GM21390 (cell line): Measurements from ENCODE around the gene PCNT.

ENCODE experiments used
- ATAC-seq: cut with Tn5 transposase; IDR thresholded peaks from one replicate; pipeline ENCODE4 v1.9.1; 2021; ENCODE audit not compliant: unreplicated experiment

The PCNT gene

DNA sequence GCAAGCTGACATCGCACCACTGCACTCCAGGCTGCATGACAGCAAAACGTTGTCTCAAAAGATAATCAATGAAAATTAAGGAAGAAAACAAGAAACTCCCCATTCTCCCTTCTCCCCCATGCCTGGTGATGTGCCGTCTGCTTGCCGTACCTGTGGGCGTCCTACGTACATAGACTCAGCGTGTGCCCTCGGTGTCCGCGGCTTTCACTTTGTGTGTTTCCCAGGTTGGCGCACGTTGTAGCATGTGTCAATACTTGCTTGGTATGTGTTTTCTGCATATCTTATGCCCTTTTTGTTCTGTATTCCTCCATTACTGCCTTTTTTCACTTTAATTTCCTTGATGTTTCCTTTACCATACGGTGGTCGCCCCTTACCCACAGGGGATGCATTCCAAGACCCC, 53.8 kb downstream of the PCNT start:
- ATAC-seq: no peak

DNA sequence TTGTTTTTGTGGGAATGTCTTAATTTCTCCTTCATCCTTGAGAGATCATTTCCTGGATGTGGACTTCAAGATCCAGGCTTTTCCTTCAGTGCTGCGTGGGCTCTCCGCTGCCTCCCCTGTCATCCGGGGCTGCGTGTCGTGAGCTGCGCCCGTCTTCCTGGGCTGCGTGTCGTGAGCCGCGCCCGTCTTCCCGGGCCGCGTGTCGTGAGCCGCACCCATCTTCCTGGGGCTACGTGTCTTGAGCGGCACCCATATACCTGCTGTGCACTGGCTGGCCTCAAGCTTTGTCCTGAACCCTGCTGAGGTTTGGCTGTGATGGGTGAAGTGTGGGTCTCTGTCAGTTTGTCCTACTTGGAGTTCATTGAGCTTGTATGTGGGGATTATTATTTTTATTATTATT, 55.1 kb downstream of the PCNT start:
- ATAC-seq: no peak

DNA sequence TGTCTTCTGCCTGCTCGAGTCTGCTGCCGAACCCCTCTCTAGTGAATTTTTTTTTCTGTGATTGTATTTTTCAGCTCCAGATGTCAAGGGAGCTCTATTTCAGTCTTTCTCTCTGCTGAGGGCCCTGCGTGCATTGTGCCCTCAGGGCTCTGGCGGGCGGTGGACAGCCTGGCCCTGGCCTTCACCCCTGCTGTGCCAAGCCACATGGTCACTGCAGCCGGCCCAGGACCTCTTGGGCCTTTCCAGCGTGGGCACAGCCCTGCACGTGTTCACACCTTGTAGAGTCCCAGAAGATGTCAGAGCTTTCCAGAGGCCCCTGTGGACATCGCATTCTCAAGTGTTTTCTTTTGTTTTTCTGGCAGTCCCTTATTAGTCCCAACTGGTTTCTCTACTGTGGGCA, 55.7 kb downstream of the PCNT start:
- no peak for ATAC-seq

DNA sequence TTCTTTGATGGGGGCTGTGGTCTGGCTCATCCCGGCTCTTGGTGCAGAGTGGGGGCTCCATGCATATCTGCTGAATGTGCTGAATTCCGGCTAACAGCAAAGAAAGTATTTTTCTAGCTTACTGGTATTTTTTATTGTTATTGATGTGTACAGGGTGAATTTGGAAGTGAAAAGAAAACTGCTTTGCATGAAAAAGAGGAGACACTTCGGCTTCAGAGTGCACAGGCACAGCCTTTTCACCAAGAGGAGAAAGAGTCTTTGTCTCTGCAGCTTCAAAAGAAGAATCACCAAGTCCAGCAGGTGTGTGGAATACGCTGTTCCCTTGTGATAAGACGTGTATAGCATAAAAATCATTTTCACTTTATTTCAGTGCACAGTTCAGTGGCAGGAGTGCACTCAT, 57.6 kb downstream of the PCNT start:
- ATAC-seq: no peak

DNA sequence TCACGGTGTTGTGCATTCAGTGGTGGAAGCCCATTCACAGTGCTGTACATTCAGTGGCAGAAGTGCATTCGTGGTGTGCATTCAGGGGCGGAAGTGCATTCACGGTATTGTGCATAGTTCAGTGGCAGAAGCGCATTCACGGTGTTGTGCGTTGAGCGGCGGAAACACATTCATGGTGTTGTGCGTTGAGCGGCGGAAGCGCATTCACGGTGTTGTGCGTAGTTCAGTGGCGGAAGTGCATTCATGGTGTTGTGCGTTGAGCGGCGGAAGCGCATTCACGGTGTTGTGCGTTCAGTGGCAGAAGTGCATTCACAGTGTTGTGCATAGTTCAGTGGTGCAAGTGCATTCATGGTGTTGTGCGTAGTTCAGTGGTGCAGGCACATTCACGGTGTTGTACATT, 60.6 kb downstream of the PCNT start:
- ATAC-seq: no peak

DNA sequence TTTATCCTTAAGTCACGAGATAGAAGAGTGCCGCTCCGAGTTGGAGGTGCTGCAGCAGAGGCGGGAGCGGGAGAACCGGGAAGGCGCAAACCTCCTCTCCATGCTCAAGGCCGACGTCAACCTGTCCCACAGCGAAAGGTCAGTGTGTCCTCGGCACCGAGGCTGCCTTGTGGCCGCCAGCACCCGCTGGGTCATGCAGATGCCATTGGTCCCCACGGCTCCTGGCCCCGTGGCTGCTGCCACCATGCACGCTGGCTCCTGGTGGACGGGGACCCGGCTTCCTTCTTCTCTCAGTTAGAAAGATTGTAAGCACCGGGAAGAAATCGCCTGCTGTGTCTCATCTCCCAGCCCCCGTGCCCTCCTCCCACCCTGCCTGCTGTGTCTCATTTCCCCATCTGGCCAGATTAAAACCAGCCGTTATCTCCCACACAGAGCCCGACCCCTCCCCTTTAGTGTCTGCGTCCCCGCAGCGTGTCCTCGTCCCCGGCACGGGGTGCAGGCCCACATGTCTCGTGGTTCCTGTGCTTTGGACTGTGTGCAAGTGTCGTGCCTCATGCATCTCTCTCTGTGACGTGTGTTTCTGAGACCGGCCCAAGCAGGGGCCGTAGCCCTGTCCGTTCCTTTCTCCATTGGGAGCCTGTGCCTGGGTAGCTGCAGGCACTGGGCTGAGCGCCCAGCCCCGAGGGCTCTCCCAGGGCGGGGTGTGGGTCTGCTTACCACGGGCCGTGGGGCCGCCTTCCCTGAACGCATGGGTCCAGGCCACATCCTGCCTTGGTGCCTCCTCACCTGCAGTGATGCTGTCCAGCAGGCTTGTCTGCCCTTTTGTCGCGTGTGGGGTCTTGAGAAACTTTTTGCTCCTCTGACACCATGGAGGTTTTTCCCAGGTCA, 62.1 kb downstream of the PCNT start:
- ATAC-seq: no peak

DNA sequence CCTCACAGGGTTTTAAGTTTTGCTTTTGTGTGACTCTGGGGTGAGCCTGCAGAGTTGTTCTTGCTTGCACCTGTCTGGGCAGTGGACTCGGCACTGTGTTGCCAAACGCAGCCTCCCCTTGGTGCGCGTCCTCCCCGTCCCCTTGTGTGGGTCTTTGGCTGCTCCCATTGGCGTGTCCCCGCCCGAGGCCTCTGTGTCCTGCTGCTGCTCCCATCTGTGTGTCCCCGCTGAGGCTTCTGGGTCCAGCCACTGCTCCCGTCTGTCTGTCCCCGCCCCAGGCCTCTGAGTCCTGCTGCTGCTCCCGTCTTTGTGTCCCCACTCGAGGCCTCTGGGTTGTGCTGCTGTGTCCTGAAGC, 62.8 kb downstream of the PCNT start:
- no peak for ATAC-seq

DNA sequence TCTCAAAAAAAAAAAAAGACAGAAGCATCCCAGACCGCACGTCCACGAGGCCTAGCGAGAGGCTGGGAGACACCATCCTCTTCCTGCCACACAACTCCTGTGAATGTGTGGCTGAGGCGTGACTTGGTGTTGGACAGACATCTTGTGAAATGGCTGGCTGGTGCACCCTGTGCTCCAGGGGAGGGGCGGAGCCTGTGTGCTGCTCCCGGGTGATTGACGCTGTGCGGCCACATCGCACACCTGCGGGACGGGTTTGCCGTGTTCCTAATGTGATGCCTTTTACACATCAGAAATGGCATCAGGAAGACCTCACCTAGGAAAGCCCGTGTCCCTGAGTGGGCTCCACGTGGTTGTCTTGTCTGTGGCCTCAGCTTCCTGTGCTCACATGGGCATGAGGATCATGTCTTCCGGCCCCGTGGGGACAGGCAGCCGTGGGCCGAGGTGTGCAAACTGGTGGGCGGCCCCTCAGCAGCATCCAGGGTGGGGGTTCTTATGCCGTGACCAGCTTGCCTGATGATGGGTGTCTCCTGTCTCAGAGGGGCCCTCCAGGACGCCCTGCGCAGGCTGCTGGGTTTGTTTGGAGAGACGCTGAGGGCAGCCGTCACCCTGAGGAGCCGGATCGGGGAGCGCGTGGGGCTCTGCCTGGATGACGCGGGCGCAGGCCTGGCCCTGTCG, 64.4 kb downstream of the PCNT start:
- ATAC-seq: no peak

DNA sequence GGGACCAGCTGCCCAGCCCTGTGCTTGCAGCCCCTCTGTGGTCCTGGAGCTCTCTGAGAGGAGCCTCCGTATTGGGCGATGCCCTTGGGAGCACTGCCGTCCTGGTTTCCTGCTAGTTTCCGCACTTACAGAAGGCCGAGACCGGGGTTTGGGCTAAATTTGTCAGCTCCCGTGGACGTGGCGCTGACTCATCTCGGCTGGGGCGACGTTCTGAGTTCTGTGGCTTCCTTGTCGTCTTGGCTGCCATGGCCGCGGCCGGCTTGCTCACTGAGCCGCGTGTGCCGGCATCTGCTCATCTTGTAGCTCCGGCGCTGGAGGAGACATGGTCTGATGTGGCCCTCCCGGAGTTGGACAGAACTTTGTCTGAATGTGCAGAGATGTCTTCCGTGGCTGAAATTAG, 64.9 kb downstream of the PCNT start:
- no peak for ATAC-seq

DNA sequence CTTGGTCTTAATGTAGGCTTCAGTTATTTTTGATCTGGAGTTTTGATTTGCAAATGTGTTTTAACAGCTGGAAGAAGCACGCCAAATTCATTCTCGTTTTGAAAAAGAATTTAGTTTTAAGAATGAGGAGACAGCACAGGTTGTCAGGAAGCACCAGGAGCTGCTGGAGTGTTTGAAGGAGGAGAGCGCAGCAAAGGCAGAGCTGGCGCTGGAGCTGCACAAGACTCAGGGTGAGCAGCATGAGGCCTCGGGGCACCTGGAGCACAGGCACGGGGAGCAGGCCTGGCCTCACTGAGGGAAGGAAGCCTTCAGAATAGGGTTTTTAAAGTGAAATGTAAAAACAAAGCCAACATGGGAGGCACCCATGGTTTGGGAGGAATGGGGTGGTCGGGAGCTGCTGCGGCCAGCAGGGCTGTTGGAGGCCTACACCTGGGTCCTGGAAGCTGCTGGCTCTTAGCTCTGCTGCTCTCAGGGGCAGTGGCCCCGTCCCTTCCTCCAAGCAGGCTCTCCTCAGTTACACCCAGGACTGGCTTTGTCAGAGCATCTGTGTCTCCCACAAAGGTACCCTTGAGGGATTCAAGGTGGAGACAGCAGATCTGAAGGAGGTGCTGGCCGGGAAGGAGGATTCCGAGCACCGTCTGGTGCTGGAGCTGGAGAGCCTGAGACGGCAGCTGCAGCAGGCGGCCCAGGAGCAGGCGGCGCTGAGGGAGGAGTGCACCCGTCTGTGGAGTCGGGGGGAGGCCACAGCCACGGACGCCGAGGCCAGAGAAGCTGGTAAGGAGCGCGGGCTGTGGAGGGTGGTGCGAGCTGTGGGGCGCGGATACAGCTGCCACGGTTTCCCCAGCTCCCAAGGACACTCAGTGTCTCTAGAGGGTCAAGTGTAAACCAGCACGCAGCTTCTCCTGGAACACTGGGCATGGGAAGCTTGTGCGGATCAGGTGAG, 66.9 kb downstream of the PCNT start:
- ATAC-seq: no peak

DNA sequence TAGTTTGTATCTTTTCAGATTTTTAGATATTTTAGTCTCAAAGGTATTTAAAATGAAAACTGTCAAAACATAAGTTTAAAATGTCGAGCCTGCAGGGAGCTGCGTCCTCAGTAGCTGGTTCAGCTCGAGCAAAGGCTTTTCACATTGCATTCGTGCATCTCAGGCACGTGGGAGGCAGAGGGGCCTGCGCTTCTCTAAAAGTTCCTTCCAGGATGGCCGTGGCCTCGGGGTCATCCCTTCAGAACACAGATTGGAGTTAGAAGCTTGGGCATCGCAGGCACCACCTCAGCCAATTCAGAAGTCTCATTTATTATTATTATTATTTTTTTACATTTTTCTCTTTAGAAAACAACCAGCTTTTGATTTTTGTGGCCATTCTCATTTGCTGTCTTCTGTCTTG, 67.8 kb downstream of the PCNT start:
- no peak for ATAC-seq

DNA sequence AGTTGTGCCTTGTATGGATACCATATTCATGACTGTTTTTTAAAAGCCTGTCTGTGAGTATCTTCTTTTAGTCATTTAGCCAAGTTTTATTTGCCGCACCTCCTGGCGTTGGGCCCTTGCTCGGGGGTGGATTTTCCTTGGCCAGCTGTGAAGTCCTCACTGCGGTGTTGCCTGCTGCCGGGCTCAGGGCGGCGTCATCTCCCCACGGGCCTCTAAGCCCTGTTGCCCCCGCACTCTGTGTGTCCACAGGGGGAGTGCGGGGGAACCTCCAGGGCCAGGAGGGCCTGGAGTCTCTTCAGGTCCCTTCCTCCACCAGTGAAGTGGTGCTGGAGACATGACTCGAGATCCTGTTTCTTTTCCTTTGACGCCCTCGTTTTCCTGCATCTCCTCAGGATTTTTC, 69.0 kb downstream of the PCNT start:
- ATAC-seq: no peak

DNA sequence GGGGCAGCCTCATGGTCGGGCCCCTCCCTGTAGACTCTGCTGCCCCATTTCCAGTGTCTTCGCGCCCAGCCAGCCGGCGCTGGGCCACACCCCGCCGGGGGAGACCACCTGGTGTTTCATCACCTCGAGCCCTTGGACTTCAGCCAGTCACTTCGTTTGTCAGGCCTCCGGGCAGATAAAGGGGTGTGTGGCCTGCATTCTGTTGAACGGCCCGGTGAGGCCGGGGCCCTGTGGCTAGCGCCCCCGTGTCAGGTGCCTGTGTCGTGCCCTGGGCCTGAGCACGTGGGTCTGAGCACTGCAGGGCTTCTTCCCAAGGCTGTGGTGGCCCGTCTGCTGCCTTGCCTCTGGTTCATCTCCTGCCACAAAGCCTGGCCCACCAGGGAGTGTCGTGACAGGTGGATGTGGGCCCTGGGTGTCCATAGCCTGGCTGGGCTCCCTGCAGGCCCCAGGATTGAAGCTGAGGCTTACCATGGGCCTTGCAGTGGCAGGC, 69.5 kb downstream of the PCNT start:
- no peak for ATAC-seq

DNA sequence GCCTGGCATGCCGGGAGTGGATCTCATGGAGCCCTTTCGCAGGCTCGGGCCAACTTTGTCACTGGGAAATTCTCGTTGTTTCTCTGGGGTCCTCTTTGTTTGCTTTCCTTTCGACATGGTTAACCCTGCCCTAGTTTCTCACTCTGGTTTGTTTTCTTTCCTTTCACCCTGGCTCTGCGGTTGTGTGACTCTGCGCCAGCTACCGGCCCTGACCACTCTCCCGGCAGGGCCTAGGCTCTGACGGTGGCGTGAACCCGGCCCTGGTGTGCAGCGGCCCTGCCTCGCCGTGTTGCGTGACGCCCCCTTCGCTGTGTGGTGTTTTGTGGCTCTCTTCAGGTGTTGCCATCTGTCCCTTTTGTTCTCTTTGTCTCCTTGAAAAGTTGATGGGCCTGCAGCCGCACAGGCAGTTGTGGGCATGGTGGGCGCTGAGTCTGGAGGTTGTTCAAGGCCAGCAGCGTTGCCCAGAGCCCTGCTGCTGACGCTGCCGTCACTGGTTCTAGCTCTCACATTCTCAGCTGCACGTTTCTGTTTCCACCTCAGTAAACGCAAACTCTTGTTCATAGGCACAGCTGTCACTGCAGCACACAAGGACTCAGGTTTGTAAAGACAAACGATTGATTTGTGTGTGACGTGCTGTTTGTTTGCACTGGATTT, 70.1 kb downstream of the PCNT start:
- ATAC-seq: no peak

DNA sequence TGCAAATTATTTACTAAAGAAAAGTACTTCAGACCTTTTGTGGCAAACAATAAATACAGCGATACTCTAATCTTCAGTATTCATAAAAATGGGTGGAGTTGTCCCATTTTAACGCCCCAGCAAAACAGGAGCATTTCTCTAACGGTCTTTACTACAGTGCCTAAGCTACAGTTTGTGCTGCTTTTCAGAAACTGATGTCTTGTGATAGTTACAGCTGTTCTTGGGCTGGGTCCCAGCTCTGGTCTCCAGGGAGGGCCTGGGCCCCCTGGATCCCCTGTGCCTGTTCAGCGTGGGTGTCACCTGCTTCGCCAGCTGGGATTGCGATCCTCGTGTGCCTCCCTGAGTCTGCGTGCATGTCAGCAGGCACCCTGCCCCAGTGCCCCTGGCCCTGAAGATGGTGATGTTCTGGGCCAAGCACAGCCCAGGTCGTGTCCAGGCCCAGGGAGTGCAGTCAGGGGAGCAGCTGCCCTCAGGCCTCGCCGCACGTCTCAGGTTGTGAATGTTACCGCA, 70.7 kb downstream of the PCNT start:
- no peak for ATAC-seq

DNA sequence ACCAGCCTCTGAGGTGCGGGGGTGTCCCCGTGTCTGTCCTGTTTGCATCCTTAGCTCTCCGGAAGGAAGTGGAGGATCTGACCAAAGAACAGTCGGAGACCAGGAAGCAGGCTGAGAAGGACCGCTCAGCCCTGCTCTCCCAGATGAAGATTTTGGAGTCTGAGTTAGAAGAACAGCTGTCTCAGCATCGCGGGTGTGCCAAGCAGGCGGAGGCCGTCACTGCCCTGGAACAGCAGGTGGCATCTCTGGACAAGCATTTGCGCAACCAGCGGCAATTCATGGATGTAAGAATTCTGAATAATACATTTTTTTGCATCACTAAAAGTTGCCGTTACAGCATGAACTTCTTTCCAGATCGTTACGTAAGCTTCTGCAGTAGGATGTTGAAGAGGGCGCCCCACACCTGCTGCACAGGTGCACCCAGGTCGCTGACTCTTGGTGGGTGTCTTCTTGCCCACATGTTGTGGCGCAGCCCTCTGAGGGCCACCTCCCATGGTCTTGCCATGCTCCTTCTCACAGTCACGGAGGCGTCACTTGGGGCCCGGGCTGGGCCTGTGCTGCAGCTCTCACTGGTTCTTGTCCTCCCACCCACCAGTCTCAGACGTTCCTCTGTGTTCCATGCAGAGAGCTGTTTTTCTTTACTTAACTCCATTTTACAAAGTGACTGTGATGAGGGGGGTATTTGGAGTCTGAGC, 73.4 kb downstream of the PCNT start:
- no peak for ATAC-seq

DNA sequence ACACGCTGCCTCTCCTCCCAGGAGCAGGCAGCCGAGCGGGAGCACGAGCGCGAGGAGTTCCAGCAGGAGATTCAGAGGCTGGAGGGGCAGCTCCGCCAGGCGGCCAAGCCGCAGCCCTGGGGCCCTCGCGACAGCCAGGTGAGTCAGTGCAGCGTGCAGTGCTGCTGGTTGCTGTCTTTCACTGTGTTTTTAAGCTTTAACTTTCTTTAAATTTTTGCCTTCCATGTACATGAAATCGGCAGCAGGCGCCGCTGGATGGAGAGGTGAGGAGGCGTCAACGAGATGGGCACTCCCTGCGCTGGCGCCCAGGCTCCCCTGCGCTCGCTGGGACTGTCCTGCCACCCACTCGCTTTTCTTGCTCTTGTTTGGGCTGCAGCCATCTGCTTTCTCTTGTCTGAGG, 74.0 kb downstream of the PCNT start:
- no peak for ATAC-seq

DNA sequence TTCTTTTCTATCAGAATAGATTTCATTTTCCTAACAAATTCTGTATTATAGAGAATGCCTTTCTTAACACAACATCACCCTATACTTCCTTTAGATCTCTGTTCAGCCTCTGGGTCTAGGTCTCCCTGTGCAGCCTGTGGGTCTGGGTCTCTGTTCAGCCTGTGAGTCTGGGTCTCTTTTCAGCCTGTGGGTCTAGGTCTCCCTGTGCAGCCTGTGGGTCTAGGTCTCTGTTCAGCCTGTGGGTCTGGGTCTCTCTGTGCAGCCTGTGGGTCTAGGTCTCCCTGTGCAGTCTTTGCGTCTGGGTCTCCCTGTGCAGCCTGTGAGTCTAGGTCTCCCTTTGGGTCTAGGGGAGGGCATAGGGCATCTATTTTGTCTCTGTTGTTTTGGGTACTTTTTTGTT, 75.2 kb downstream of the PCNT start:
- no peak for ATAC-seq

DNA sequence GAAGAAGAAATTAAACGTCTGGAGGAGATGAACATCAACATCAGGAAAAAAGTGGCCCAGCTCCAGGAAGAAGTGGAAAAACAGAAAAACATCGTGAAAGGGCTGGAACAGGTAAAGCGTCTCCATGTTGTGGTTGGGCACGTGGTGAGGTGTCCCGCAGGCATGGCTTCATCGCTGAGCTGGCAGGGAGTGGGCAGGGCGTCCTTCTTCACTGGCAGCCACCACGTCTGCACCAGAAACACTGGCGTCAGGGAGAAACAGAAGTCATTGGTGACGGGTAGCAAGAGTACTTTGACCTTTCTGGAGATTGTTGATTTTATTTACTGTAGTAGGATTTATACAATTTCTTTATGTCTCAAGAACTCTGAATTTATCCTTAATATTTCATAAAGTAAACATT, 75.7 kb downstream of the PCNT start:
- no peak for ATAC-seq
